NCI-H2107 (cell line): ENCODE results near the gene HSD17B12.
"Not testable (repeated sequence)": the region's sequence is repeated elsewhere in the genome, so short reads cannot be mapped to it uniquely, and the experiment has no call there.

Source experiments
- DNase-seq: peaks from one replicate; lab custom pipeline; 2025; lab: John Stamatoyannopoulos, UW

HSD17B12 gene

GRCh38 chr11:43747130-43747802 is 66.7 kb downstream of the HSD17B12 start:
- DNase-seq, result no peak

GRCh38 chr11:43748095-43748494 is 67.6 kb downstream of the HSD17B12 start:
- DNase-seq, result no peak

GRCh38 chr11:43751726-43752125 is 71.2 kb downstream of the HSD17B12 start:
- DNase-seq, result no peak

GRCh38 chr11:43756575-43756974 is 76.0 kb downstream of the HSD17B12 start:
- no peak for DNase-seq

- DNase-seq, result no peak
Measured at GRCh38 chr11:43758927-43759326, 78.4 kb downstream of the HSD17B12 start.

GRCh38 chr11:43760902-43761301 is 80.4 kb downstream of the HSD17B12 start:
- no peak for DNase-seq

- no peak for DNase-seq
Measured at GRCh38 chr11:43765194-43765593, 84.7 kb downstream of the HSD17B12 start.

GRCh38 chr11:43768654-43769053 is 88.1 kb downstream of the HSD17B12 start:
- not testable (repeated sequence) for DNase-seq

- DNase-seq, result no peak
Measured at GRCh38 chr11:43770173-43770572, 89.6 kb downstream of the HSD17B12 start.

- DNase-seq, result no peak
Measured at GRCh38 chr11:43772733-43773132, 92.2 kb downstream of the HSD17B12 start.

GRCh38 chr11:43774786-43775185 is 94.2 kb downstream of the HSD17B12 start:
- no peak for DNase-seq

- DNase-seq, result no peak
Measured at GRCh38 chr11:43779306-43779705, 98.8 kb downstream of the HSD17B12 start.

GRCh38 chr11:43784301-43784700 is 103.8 kb downstream of the HSD17B12 start:
- no peak for DNase-seq

- no peak for DNase-seq
Measured at GRCh38 chr11:43784866-43785265, 104.3 kb downstream of the HSD17B12 start.

- no peak for DNase-seq
Measured at GRCh38 chr11:43785318-43785717, 104.8 kb downstream of the HSD17B12 start.

- no peak for DNase-seq
Measured at GRCh38 chr11:43786016-43786415, 105.5 kb downstream of the HSD17B12 start.

- no peak for DNase-seq
Measured at GRCh38 chr11:43787824-43788223, 107.3 kb downstream of the HSD17B12 start.

GRCh38 chr11:43788421-43788820 is 107.9 kb downstream of the HSD17B12 start:
- no peak for DNase-seq

GRCh38 chr11:43789700-43790443 is 109.3 kb downstream of the HSD17B12 start:
- no peak for DNase-seq

GRCh38 chr11:43790444-43790794 is 109.9 kb downstream of the HSD17B12 start:
- no peak for DNase-seq

GRCh38 chr11:43797337-43797736 is 116.8 kb downstream of the HSD17B12 start:
- DNase-seq, result no peak

- no peak for DNase-seq
Measured at GRCh38 chr11:43797866-43798265, 117.3 kb downstream of the HSD17B12 start.

- no peak for DNase-seq
Measured at GRCh38 chr11:43802509-43802908, 122.0 kb downstream of the HSD17B12 start.

GRCh38 chr11:43803766-43804165 is 123.2 kb downstream of the HSD17B12 start:
- no peak for DNase-seq
